A204.1 (cell line): ENCODE measurements around the gene DNAAF3.
"Not testable (repeated sequence)": the region's sequence is repeated elsewhere in the genome, so short reads cannot be mapped to it uniquely, and the experiment has no call there.

Experiments used
- FAIRE-seq: peaks from 2 replicates; lab custom pipeline; 2012; peaks lifted over from hg19 to GRCh38; lab: Jason Lieb, UNC

DNAAF3 gene

DNA sequence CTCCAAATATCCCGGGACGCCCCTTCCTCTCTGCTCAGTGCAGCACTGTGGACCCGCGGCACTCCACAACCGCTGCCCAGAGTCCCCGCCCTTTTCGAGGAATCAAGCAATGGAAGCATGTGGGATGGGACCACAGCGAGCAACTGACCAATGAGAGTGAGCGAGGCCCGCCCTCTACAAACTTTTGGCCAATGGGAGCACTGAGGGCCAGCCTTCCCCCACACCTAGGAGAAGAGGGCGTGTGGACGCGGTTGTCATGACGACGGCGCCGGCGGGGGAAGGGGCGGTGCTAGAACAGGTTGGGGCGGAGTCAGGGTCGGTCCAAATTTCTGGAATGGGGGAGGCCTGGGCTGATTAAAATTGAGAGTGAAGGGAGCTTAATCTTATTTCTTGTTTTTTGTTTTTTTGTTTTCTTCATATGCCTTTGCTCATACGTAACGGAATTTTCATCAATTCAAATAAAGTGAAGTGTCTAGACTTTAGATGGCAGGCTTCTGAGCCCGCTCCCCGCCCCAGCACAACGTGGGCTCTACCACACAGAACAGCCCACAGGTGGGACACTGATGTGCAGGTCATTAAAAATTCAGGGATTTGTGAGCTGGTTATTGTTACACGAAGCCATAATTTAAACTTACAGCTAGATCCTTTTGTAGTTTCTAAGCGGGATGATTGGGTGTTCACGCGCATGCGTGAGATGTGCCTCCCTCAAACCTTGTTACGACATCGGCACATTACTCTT lies at the start of gene DNAAF3:
Gene DNAAF3 (minus strand): TSS at position 84 of the 739 bp plus-strand sequence. CDS start 200 bp downstream, outside the sequence.
- peak; percentile 98 for FAIRE-seq

DNA sequence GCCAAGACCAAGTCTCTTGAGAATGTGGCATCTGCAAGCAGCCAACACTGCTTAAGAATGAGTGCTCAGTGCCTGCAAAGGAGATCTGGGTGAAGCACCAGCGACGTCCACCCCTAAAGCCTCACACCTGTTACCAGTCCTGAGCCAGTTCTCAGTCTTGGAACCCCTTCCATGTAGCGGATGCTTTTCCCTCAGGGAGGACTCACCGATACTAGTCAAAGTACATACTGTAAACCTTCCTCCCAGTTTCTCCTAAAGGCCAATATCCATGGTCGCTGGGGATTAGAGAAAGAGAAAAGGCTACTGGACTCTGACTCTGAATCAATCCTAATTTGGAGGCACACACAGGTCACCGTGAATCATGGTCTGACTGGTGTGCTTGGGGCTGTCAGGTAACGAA lies 47.1 kb upstream of the DNAAF3 start:
- no peak for FAIRE-seq

DNA sequence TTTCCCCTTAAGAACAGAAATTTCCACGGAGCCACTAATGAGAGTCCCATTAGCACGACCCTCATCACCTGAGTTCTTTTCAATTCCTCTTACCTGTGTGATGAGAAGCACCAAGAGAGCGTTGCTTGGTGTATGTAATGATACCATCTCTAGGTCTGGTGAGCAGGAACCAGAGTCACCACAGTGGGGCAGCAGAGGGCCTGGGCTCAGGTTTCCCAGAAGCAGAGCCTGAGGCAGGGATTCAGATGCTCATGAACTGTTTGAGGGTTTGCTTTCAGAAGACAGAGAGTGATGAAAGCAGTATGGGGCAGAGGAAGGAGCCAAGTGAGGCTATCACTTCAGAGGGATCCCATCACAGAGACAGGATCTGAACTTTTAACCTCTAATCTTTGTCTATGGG lies 46.0 kb upstream of the DNAAF3 start:
- peak; percentile 43 for FAIRE-seq

DNA sequence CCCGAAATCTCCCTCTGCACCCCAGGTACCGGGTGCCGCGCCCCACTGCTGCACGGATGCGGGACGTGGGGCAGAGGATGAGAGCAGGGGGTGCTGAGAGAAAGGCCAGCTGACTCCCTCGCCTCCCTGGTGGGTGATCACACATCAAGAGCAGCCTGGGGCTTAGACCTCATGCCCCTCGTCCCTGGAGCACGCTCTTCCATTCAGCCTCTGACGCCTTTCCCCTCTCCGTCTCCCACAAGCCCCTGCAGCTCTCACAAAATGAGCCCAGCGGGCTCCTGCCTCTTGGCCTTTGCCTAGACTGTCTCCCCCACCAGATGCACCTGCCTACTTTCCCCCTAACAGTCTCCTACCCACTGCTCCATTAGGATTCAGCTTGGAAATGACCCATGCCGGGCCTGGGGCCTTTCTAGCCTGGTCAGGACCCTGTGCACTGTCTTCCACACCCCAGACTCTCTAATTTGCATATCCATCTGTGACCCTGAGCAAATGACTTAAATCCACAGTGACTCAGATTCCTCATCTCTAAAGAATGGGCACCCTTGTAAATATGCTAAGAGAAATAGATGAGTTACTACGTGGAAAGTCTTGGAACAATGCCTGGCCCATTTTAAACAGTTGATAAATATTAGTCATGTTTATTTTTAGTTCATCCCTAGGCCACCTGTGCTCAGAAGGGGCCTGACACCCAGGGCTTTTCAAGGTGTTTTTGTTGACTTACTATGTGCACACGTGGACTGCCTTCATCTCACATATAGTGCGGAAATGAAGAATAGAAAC lies 43.5 kb upstream of the DNAAF3 start:
- FAIRE-seq: no peak

GRCh38 chr19:55208880-55209692 lies 42.7 kb upstream of the DNAAF3 start, which contains the start of gene PTPRH:
Gene PTPRH (minus strand): TSS chr19:55209501. CDS start chr19:55209433, 68 bp downstream.
- no peak for FAIRE-seq

GRCh38 chr19:55206664-55207500 lies 40.5 kb upstream of the DNAAF3 start:
- peak; percentile 51 for FAIRE-seq

- not testable (repeated sequence) for FAIRE-seq
These were observed 35.8 kb upstream of the DNAAF3 start for GRCh38 chr19:55202199-55202598.

GRCh38 chr19:55199620-55200204 lies 33.3 kb upstream of the DNAAF3 start:
- FAIRE-seq: no peak

DNA sequence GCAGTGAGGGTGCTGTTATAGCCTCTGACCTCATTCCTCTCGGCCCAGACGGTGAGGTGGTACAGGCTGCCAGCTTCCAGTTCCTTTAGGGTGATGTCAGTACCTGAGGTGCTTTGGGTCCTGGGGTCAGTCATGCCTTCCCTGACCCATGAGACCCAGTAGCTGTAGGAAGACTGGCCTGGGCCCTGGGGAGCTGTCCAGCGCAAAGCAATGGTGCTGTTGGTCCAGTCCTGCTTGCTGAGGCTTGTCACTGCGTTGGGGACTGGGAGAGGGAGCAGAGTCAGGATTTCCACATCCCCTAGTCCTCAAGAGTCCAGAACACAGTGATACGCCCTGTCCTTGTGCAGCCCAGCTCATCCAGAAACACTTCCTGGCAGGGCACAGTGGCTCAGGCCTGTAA lies 32.2 kb upstream of the DNAAF3 start:
- no peak for FAIRE-seq

DNA sequence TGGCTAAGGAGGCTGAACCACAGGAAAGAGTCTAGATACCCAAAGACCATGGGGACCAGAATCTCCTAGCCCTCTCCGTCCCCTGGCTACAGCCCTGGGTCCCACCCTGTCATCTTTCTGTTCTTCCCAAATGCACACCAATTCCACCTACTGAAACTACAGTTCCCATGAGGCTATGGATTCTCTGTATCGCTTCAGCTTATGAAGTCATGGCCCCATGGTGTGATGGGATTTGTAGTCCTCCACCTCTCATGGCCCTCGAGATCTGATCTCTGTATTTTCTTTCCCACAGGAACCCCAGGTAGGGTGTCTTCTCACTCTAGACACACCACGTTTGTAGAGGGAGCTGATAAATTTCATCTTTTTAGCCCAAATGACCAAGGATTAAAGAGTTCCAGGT lies 31.1 kb upstream of the DNAAF3 start:
- FAIRE-seq: no peak

DNA sequence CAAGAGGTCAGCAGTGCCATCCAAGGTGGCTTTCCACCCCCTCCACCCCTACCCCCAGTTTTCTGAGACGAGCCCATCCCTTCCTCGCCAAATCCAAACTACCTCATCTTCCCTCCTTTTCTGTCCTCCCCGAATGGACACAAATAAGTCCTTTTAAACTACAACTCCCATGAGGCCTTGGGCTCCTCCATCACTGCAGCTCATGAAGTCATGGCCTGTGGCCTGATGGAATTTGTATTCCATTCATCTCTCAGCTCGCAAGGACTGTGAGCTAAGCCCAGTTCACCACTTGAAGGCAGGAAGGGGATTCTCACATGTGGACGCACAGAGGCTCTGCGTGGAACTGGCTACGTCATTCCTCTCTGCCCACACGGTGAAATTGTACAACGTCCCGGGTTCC lies 30.4 kb upstream of the DNAAF3 start:
- FAIRE-seq: no peak

DNA sequence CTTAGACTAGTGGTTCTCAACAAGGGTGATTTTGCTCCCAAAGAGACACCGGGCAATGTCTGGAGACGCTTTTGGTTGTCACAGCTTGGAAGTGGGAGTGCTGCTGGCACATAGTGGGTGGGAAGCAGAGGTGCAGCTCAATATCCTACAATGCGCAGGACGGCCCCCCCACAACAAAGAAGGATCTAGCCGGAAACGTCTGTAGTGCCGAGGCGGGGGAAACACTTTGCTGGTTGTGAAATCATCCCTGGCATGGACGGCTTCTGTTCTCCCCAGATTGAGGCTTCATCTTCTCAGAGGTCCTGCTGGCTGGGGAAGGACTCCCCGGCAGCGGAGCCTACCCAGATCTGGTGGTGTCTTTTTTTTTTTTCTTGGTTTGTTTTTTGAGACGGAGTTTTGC lies 27.1 kb upstream of the DNAAF3 start:
- no peak for FAIRE-seq

- peak; percentile 57 for FAIRE-seq
These were observed 23.0 kb upstream of the DNAAF3 start for GRCh38 chr19:55189403-55189835.

- FAIRE-seq: no peak
These were observed 22.2 kb upstream of the DNAAF3 start for GRCh38 chr19:55188625-55189024.

DNA sequence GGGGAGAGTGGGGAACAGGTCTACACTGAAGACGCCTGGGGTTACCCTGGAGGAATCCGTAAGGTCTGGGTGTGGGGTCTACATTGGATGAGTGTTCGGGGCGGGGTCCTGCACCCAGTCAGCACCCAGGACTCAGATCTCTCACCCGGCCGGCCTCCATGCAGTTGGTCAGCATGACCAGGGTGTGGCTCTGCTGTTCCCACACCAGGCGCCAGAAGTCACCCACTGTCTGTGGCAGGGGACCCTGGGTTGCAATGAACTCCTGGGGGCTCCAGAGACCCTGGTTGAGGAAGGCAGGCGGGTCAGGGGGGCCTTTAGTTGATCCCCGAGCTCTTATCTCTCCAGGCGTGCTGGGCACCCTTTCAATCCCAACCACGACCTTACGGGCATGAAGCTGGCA lies 19.7 kb upstream of the DNAAF3 start:
- no peak for FAIRE-seq

- no peak for FAIRE-seq
These were observed 15.3 kb upstream of the DNAAF3 start for GRCh38 chr19:55181740-55182139.

DNA sequence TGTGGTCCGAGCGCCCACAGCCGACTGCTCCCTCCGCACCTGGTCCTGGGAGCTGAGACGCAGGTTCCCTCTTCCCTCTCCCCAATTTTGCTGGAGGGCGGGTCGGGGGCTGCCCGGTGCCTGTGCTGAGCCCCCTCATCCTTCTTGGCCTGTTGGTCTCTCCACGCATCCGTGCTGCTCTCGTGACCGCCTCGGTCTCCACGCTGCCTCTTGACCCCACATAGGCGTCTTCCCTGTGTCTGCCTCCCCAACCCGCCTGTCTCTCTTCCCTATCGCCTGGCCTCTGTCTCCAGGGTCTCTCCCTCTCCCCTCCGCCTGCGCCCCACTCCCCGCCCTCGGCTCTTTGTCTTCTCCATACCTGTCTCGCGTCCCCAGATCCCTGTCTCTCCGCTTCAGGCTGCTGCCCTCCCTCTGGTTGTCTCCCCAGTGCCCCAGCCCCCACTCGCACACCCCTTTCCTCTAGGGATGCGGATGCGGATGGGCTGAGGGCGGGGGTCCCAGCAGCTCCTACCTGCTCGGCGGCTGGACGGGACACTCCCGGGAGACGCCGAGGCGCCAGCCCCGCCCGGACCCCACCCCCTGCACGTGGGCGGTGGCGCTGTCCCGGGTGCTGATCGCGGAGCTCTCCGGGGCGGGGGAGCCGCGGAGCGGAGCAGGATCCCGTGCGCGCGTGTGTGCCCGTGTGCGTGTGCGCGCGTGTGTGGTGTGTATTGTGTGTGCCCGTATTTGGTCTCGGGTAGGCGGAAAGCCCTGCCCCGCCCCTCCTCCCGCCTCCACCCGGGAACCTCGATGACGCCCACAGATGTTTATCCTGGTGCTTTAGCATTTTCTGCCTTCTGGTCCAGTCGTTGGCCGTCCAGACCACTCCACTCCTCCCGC lies 13.4 kb upstream of the DNAAF3 start, which contains the start of gene SYT5:
Gene SYT5 (minus strand): TSS at position 684 of the 879 bp plus-strand sequence. CDS start 1,248 bp downstream, outside the sequence.
- FAIRE-seq: no peak

GRCh38 chr19:55178781-55179599 lies 12.6 kb upstream of the DNAAF3 start:
- FAIRE-seq: no peak

- no peak for FAIRE-seq
These were observed 9.7 kb upstream of the DNAAF3 start for GRCh38 chr19:55176076-55176475.
